T-helper 17 cell (primary cell): ENCODE measurements around the gene NHSL2. TPM values are rescaled to one million over a fixed set of nuclear protein-coding genes. Genes with fewer than 3 reads are reported as not detected.
"Not testable (repeated sequence)": the region's sequence is repeated elsewhere in the genome, so short reads cannot be mapped to it uniquely, and the experiment has no call there.

Experiments
- ATAC-seq: fragments of 150-1000 bp; cut with Tn5 transposase; 2 replicates; pipeline ENCODE4 v1.10.0; 2021; ENCODE audit warnings: mild to moderate bottlenecking, moderate library complexity
- DNase-seq, 3 donors: peaks; one replicate each; pipeline versions ENCODE4 v3.0.0 to v3.0.0-alpha.2; 2020 to 2021
- H3K9me3 ChIP-seq: one replicate; pipeline ENCODE4 v1.7.0; 2013; ENCODE audit warnings: low read length, mild to moderate bottlenecking; ENCODE audit not compliant: control insufficient read depth, poor library complexity, severe bottlenecking
- H3K27ac Mint-ChIP-seq: one replicate; pipeline ENCODE4 v1.8.0; 2022; ENCODE audit warnings: mild to moderate bottlenecking, moderate library complexity, mixed read lengths
- H3K27me3 Mint-ChIP-seq: one replicate; pipeline ENCODE4 v1.8.0; 2022; ENCODE audit warnings: mixed read lengths
- H3K36me3 Mint-ChIP-seq: one replicate; pipeline ENCODE4 v1.8.0; 2022; ENCODE audit warnings: low read depth, mixed read lengths
- H3K4me1 Mint-ChIP-seq: one replicate; pipeline ENCODE4 v1.8.0; 2022; ENCODE audit warnings: mild to moderate bottlenecking, mixed read lengths
- H3K4me3 Mint-ChIP-seq: one replicate; pipeline ENCODE4 v1.8.0; 2022; ENCODE audit warnings: mild to moderate bottlenecking, moderate library complexity, mixed read lengths
- total RNA-seq, 4 donors: library from RNA in 2 of 4; stranded (reverse) in 2 of 4; gene quantifications; one replicate each; pipeline ENCODE4 v1.2.3 and lab custom pipeline; 2022 to 2026

The NHSL2 gene
- total RNA-seq, 2 donors from 2014 or later: 10.0 to 20.3 TPM

DNA sequence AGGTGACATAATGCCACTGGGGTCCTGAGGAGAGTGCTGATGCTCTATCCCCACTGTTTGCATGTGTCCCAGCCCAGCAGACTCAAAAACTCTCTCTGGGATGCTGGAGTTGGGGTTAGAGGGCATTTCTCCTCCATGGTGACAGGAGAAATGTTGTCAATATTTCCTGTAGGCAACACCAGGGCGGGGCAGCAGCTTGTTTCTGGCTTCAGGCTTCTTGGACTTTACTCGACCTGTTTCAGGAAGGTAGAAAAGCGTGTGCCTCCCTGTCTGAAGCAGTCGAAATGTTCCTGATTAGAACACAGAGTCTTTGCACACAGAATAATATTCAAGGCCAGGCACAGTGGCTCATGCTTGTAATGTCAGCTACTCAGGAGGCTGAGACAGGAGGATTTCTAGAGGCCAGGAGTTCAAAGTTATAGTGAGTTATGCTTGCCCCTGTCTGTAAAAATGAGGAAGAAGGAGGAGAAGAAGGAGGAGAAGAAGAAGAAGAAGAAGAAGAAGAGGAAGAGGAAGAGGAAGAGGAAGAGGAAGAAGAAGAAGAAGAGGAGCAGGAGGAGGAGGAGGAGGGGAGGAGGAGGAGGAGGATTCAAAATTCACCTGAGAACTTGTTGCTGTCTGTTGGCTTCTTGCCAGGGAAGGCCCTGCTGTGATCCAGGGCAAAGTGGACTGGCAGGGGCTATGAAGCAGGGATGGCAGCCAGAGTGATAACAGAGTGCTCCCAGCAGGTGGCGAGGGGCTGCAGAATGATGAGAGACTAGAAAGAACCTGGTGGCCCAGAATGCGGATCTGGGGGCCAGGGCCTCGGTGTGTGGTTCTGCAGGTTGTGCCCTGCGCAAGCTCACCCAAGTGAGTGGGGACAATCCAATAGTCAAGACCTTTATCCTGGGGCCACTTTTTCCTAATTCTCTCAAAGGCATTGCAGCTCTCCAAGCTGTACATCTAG is 138.1 kb downstream of the NHSL2 start:
- no peaks in the 10 kb centered on the region for H3K9me3 ChIP-seq
- Mint-ChIP-seq H3K4me3 (no peak overlapping the region), H3K27ac (peak overlapping the region; percentile 80), H3K27me3 (no peaks in the 10 kb centered on the region), H3K36me3 (no peaks in the 10 kb centered on the region), H3K4me1 (peaks cover 20% of the 10 kb centered on the region)
- DNase-seq (no peak), ATAC-seq (peak; percentile 44)

DNA sequence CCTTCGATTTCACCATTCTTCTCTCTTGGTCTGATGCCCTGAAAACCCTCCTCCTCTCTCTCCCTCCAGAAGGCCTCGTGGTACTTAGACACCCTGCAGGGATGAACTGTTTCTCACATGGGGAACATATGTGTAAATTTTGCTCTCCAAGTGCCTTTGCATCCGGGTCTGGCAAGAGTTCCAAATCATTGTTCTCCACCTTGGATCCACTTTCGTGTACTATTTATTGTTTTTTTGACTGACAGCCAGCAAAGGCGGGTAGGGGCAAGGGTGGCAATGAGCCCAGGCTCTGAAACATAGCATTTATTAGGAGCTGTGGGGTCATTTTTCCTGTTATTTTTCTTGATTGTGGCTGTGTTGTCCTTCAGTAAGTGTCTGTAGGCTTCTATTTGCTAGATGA is 139.4 kb downstream of the NHSL2 start:
- ATAC-seq (no peak), DNase-seq (no peak)
- Mint-ChIP-seq H3K27me3 (no peaks in the 10 kb centered on the region), H3K36me3 (no peaks in the 10 kb centered on the region), H3K4me3 (no peak overlapping the region), H3K27ac (no peak overlapping the region), H3K4me1 (peaks cover 20% of the 10 kb centered on the region)
- H3K9me3 ChIP-seq: no peaks in the 10 kb centered on the region

DNA sequence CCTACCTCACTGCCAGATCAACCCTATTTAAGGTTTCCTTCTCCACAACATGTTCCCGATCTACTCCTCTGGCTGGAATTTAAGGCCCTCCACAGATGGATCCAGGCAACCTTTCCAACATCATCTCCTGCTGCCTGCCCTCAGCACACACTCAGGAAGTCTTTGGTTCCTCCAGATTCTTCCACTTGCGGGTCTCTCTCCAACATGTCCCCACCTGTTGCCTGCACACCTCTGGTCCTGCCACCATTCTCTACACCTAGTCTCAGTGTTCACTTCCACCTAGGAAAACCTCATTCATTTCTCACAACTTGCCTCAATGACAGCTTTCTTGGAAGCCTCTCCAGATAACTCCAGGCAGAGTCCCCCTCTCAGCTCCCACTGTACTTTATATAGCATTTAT is 140.9 kb downstream of the NHSL2 start:
- Mint-ChIP-seq H3K27ac (peak overlapping the region; percentile 72), H3K27me3 (no peaks in the 10 kb centered on the region), H3K4me3 (no peak overlapping the region), H3K36me3 (no peaks in the 10 kb centered on the region), H3K4me1 (peaks cover 15% of the 10 kb centered on the region)
- DNase-seq: no peak
- H3K9me3 ChIP-seq: no peaks in the 10 kb centered on the region
- no peak for ATAC-seq

DNA sequence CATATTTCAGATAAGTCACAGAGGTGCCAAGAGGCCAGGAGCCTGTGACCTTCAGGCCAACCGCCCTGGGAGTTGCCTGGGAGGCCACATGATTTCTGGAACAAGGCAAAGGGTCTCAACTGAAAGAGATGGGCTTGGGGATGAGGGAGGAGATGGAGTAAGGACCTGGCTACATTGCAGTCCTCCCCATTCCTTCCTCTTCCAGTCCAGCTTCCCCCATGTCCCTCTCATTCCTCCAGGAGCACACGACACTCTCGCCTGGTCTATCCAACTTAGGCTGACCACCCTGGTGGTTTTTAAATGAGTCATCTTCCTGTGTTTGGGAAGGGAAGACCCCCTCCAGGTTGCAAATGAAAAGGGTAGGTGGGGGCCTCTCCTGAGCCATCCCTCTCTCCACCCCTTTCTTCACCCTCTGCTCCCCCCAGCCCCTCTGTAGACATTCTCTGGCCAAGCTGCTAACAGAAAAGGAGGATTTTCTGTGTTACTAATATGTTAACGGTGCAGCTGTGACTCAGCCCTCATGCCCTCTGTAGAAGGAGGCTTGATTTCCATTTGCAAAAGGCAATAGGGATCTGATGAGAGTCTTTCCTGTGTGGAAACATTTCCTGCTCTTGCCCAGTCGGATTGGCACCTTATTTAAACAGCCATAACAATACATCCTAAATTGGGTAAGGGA is 141.9 kb downstream of the NHSL2 start:
- no peaks in the 10 kb centered on the region for H3K9me3 ChIP-seq
- Mint-ChIP-seq H3K27ac (no peak overlapping the region), H3K4me1 (peaks cover 11% of the 10 kb centered on the region), H3K27me3 (no peaks in the 10 kb centered on the region), H3K4me3 (no peak overlapping the region), H3K36me3 (no peaks in the 10 kb centered on the region)
- ATAC-seq (no peak), DNase-seq (no peak)

DNA sequence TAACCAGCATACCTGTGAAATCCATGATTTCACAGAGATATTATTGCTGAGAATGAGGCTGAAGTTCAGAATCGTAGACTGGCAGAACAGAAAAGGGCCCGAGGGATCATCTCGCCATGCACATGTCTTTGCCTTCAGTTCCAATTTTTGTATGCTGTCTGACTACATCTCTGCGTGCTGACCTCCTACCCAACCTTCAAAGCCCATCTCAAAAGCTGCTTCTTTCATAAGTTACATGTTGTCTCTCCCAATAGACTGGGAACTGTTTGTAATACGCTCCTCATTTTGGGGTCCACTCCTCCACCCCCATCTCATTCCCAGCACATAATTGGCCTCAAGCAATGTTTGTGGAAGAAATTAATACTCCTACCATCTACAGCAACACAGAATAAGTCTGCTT is 142.9 kb downstream of the NHSL2 start:
- ATAC-seq (no peak), DNase-seq (no peak)
- Mint-ChIP-seq H3K27ac (no peak overlapping the region), H3K4me1 (peaks cover 8% of the 10 kb centered on the region), H3K4me3 (no peak overlapping the region), H3K27me3 (no peaks in the 10 kb centered on the region), H3K36me3 (no peaks in the 10 kb centered on the region)
- H3K9me3 ChIP-seq: no peaks in the 10 kb centered on the region

DNA sequence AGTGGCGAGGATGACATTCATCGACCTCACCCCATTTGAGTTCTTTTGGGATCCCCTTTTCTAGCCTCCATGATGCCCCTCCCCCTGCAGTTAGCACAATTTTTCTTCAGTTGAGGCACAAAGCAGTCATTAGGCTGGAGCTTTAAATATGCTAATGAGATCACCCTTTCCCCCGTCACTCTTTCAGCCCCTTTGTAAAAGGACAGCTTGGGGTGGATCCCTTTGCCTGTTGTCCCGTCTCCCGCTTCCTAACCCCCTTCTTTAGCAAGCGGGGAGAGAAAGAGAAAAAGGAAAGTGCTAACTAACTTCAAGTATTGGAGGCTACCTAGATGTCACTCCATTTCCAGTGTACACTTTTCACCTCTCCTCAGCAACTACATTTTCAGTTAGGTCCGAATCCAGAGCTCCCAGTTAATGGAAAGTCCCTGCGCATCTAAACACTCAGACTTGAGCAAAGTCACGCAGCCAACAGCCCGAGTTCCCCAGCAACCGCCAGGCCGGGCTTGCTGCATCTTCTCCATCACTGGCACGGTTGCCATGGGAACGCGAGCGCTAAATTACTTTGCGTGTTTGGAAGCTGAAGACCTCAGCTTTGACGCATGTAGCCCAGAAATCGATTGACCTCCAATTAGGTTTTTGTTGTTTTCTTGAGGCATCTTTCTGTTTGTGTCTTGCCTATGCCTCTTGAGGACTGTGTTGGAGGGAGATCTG is 144.3 kb downstream of the NHSL2 start:
- no peak overlapping the region for H3K27ac Mint-ChIP-seq
- H3K9me3 ChIP-seq: no peaks in the 10 kb centered on the region
- H3K4me3 Mint-ChIP-seq: no peak overlapping the region
- peaks cover 7% of the 10 kb centered on the region for H3K4me1 Mint-ChIP-seq
- ATAC-seq: no peak
- H3K27me3 Mint-ChIP-seq: no peaks in the 10 kb centered on the region
- no peaks in the 10 kb centered on the region for H3K36me3 Mint-ChIP-seq
- DNase-seq: no peak

DNA sequence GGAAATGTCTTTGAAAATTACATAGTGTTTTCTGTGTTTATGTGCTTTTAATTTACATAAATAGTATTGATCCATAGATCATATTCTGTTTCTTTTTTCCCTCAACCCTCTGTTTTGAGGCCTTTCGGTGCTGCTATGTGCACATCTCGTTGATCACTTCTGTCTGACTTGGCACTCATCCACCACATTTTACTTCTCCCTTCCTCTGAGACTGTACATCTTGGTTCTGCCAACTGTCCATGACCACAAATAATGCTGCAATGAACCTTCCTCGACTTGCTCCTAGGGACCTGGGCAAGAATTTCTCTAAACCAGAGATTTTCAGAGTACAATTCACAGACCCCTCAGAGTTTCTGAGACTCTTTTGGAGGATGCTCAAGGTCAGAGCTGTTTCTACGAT is 146.7 kb downstream of the NHSL2 start:
- H3K9me3 ChIP-seq: no peaks in the 10 kb centered on the region
- H3K36me3 Mint-ChIP-seq: no peaks in the 10 kb centered on the region
- ATAC-seq (no peak), DNase-seq (no peak)
- no peaks in the 10 kb centered on the region for H3K27me3 Mint-ChIP-seq
- H3K27ac Mint-ChIP-seq: no peak overlapping the region
- peaks cover 8% of the 10 kb centered on the region for H3K4me1 Mint-ChIP-seq
- no peak overlapping the region for H3K4me3 Mint-ChIP-seq

DNA sequence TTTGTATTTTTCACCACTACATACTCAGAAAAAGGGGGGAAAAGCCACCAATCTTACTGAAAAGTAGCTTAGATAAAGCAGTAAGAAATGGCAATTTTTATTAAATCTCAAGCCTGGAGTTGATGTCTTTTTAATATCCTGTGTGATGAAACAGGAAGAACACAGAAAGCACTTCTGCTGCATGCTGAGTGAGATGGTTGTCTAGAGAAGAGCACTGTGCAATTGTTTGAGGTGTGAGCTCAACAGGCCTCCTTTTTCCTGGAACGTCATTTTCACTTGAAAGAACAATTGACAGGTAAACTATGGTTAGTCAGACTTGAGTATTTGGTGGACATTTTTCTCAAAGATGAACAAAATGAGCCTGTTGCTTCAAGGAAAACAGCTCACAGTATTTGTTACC is 147.2 kb downstream of the NHSL2 start:
- Mint-ChIP-seq H3K36me3 (no peaks in the 10 kb centered on the region), H3K4me1 (peaks cover 8% of the 10 kb centered on the region), H3K27me3 (no peaks in the 10 kb centered on the region), H3K4me3 (no peak overlapping the region), H3K27ac (no peak overlapping the region)
- DNase-seq: no peak
- ATAC-seq: no peak
- no peaks in the 10 kb centered on the region for H3K9me3 ChIP-seq

DNA sequence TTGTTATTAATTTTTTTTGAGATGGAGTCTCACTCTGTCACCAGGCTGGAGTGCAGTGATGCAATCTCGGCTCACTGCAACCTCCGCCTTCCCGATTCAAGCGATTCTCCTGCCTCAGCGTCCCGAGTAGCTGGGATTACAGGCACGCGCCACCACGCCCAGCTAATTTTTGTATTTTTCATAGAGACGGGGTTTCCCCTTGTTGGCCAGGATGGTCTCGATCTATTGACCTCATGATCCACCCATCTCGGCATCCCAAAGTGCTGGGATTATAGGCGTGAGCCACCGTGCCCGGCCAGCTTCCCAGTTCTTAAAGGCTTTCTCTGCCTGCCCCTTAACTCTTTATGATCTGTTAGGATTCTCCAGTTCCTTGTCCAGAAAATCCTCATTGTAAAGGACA is 147.7 kb downstream of the NHSL2 start:
- H3K4me1 Mint-ChIP-seq: not testable (repeated sequence)

DNA sequence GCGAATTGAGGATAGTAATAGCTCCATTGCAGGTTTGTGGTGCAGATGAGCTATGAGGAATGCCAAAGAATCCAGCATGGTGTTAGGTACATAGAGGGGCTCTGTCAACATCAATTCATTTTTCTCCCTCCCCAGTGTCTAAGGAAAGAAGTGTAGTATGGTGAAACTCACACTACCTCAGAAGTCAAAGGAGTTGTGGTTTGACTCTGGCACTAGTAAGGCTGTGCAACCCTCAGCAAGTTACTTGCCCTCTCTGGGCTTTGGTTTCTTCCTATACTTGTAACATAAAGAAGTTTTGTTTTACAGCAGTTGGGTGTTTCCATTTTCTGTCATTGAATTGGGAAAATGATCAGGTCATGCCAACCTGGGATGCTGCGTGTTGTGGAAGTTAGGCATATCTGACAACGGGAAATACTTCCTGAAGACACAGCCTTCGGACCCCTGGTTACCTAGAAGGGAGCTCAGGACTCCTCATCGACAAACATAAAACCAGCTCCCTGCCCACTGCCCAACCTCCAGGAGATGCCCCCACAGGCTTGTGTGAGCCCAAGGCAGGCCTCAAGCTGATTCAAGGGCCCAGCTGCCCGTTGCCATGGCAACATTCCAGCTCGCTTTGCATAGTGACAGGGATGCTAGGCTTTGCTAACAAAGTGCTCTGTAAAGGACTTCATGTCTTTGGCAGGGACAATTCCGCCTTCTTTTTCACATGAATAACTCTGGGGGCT is 149.7 kb downstream of the NHSL2 start:
- DNase-seq (no peak), ATAC-seq (no peak)
- Mint-ChIP-seq H3K36me3 (no peaks in the 10 kb centered on the region), H3K27me3 (no peaks in the 10 kb centered on the region), H3K27ac (no peak overlapping the region), H3K4me3 (no peak overlapping the region), H3K4me1 (peaks cover 8% of the 10 kb centered on the region)
- no peaks in the 10 kb centered on the region for H3K9me3 ChIP-seq

More for the DNA sequence above, 147.7 kb downstream of the NHSL2 start:
- DNase-seq, H3K4me3 Mint-ChIP-seq, H3K36me3 Mint-ChIP-seq, H3K27ac Mint-ChIP-seq, H3K27me3 Mint-ChIP-seq, H3K9me3 ChIP-seq, ATAC-seq: not testable (repeated sequence)

DNA sequence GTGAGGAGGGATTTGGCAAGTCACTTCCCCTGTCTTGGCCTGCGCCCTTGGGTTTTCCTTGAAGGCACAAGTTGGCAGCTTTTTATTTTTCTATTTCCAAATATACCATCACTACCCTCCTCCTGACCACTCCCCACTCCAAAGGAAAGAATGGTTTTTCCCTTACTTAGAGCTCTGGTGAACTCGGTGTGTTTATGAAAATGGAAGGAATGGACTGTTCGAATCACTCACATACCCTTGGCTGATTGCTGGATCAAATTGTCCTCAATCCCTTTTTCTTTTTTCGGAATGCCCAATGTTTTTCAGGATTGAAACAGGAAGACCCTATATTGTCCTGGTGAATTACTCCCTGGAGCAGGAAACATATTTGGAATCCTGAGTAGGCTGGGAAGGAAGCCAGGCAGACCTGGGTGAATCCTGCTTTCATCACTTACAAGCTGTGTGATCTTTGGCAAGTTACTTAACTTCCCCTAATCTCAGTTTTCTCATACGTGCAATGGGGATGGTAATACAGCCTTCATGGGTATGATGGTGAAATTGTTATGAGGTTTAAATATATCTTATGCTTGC is 150.4 kb downstream of the NHSL2 start:
- peaks cover 4% of the 10 kb centered on the region for H3K36me3 Mint-ChIP-seq
- no peaks in the 10 kb centered on the region for H3K27me3 Mint-ChIP-seq
- DNase-seq (no peak), ATAC-seq (no peak)
- no peaks in the 10 kb centered on the region for H3K9me3 ChIP-seq
- H3K27ac Mint-ChIP-seq: no peak overlapping the region
- H3K4me3 Mint-ChIP-seq: no peak overlapping the region
- peaks cover 8% of the 10 kb centered on the region for H3K4me1 Mint-ChIP-seq

DNA sequence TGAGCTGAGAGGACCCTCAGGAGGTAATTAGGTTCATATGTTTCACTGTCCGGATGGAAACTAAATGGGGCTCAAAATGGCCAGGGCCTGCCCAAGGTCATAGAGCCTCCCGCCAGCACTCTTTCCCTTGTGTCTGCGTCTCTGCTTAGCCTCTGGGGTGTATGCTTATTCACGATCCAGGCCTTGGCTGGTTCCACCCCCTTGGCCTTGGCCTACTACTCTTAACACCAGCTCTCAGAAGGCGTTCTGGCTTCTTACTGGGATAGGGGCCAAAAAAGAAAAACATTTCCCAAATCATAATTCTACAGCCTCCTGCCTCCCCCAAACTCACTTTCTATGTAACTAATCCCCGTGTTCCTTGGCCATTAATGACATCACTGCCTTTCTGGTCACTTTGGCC is 152.3 kb downstream of the NHSL2 start:
- DNase-seq (no peak), ATAC-seq (no peak)
- Mint-ChIP-seq H3K4me1 (peaks cover 8% of the 10 kb centered on the region), H3K36me3 (peaks cover 5% of the 10 kb centered on the region), H3K27me3 (peaks cover 5% of the 10 kb centered on the region), H3K27ac (no peak overlapping the region), H3K4me3 (no peak overlapping the region)
- no peaks in the 10 kb centered on the region for H3K9me3 ChIP-seq
